Stomach (tissue), 19 donors: ENCODE data around the gene SLC17A5. TPM values are rescaled to one million over a fixed set of nuclear protein-coding genes. Genes with fewer than 3 reads are reported as not detected.

Source experiments
- DNase-seq, 2 donors: peaks; one replicate each; pipeline versions ENCODE4 v3.0.0 to v3.0.0-alpha.2; 2013 to 2019
- H3K27ac ChIP-seq, 5 donors: fragments of 200-600 bp in 4 of 5; sonication (generic) in 4 of 5; one replicate each; pipeline ENCODE4 v1.5.1; 2013 to 2019; ENCODE audit warnings: mild to moderate bottlenecking in 1 of 5, moderate library complexity in 1 of 5
- H3K27me3 ChIP-seq, 3 donors: fragments of 200-600 bp; sonication (generic); one replicate each; pipeline ENCODE4 v1.5.1; 2017 to 2019; ENCODE audit warnings: mixed run types in 1 of 3
- H3K36me3 ChIP-seq, 4 donors: fragments of 200-600 bp; sonication (generic); 1 replicate in 3 of 4; 2 replicates in 1 of 4; pipeline ENCODE4 v1.5.1; 2016 to 2019
- H3K4me1 ChIP-seq, 4 donors: fragments of 200-600 bp; sonication (generic); one replicate each; pipeline ENCODE4 v1.5.1; 2016 to 2019
- H3K4me3 ChIP-seq, 4 donors: fragments of 200-600 bp; sonication (generic) in 3 of 4; one replicate each; pipeline ENCODE4 v1.5.1; 2016 to 2019; ENCODE audit warnings: mild to moderate bottlenecking in 1 of 4
- H3K9me3 ChIP-seq, 4 donors: fragments of 200-600 bp; sonication (generic); one replicate each; pipeline ENCODE4 v1.5.1; 2016 to 2019
- CTCF ChIP-seq, 7 experiments: fragments of 450-650 bp in 4 of 7; fragments of 200-600 bp in 3 of 7; sonication (generic) in 3 of 7; IDR thresholded peaks; one replicate each; pipeline ENCODE4 v1.5.1; 2016 to 2019; ENCODE audit warnings: antibody characterized with exemption in 7 of 7, control low read depth in 2 of 7, mild to moderate bottlenecking in 1 of 7
- EP300 ChIP-seq: sonication (generic); formaldehyde crosslinking; IDR thresholded peaks from one replicate; pipeline ENCODE4 v1.6.1; 2017; ENCODE audit warnings: antibody characterized with exemption
- POLR2A ChIP-seq, 4 donors: fragments of 450-650 bp; IDR thresholded peaks; one replicate each; pipeline ENCODE4 v1.6.1; 2016; ENCODE audit warnings: antibody characterized with exemption in 4 of 4, control low read depth in 2 of 4, mild to moderate bottlenecking in 1 of 4, moderate library complexity in 1 of 4
- POLR2AphosphoS5 ChIP-seq, 3 donors: sonication (generic); formaldehyde crosslinking; IDR thresholded peaks; one replicate each; pipeline ENCODE4 v1.6.1; 2016; ENCODE audit warnings: antibody characterized with exemption in 3 of 3
- WGBS, 5 donors: extraction: QIAGEN DNeasy Blood & Tissue Kit in 3 of 5; methylation state at CpG; one replicate each; pipeline versions ENCODE4 v1.1.5 to v1.1.7; 2013 to 2018; 5-methylcytosine and 5-hydroxymethylcytosine counted together
- intact Hi-C: fragments of 100-400 bp; cut with DNase I; formaldehyde crosslinking; loops from one replicate; pipeline ENCODE4 v1.15.1; 2023; ENCODE audit warnings: low total_unique reads
- long read RNA-seq, 10 donors: transcript quantifications; one replicate each; lab custom pipeline, GENCODE V29; 2026
- polyA plus RNA-seq, 3 donors: library from polyadenylated mRNA; stranded (reverse); fragments of 200-250 nt; gene quantifications; one replicate each; pipeline ENCODE4 v1.2.3, GENCODE V29; 2013
- total RNA-seq, 5 donors: library from RNA; depleted of rRNA; stranded (reverse); fragments of >200 nt; gene quantifications; one replicate each; pipeline versions ENCODE4 v1.1.0 to v1.2.3, GENCODE V29; 2014 to 2016
- donor health status: healthy with polysubstance abuse.
- donor health status: Bipolar disorder and iron deficiency.
- donor health status: healthy.

The SLC17A5 gene
- 10 to 100 TPM in 4 of 5 donors, 1 to 10 TPM in 1; 2.6 to 53.4 (median 14.3) TPM for total RNA-seq
- 1 to 10 TPM; 2.3 to 5.5 (median 3.0) TPM for polyA plus RNA-seq
- long read RNA-seq, donor 1, partial matches to known transcripts, result 0 of 1 reads
- long read RNA-seq, donor 1, other reads (novel, unspliced or antisense), result 0 of 1 reads
- long read RNA-seq, donor 2, transcript SLC17A5-201 (11 exons, 3,455 nt), result major isoform, 5 of 5 reads
- long read RNA-seq, donor 2, partial matches to known transcripts, result 0 of 5 reads
- long read RNA-seq, donor 2, other reads (novel, unspliced or antisense), result 0 of 5 reads
- long read RNA-seq, donor 3, partial matches to known transcripts, result 0 of 2 reads
- long read RNA-seq, donor 3, other reads (novel, unspliced or antisense), result 0 of 2 reads
- long read RNA-seq, donor 4, result 0 reads
- long read RNA-seq, donor 5, transcript SLC17A5-201 (11 exons, 3,455 nt), result major isoform, 7 of 7 reads
- long read RNA-seq, donor 5, partial matches to known transcripts, result 0 of 7 reads
- long read RNA-seq, donor 5, other reads (novel, unspliced or antisense), result 0 of 7 reads
- long read RNA-seq, donor 6, transcript SLC17A5-201 (11 exons, 3,455 nt), result major isoform, 9 of 9 reads
- long read RNA-seq, donor 6, partial matches to known transcripts, result 0 of 9 reads
- long read RNA-seq, donor 6, other reads (novel, unspliced or antisense), result 0 of 9 reads
- long read RNA-seq, donor 7, partial matches to known transcripts, result 0 of 2 reads
- long read RNA-seq, donor 7, other reads (novel, unspliced or antisense), result 0 of 2 reads
- long read RNA-seq, donor 8, partial matches to known transcripts, result 0 of 4 reads
- long read RNA-seq, donor 8, other reads (novel, unspliced or antisense), result 0 of 4 reads
- long read RNA-seq, donor 9, partial matches to known transcripts, result 0 of 3 reads
- long read RNA-seq, donor 9, other reads (novel, unspliced or antisense), result 0 of 3 reads
- long read RNA-seq, donor 10, partial matches to known transcripts, result 0 of 2 reads
- long read RNA-seq, donor 10, other reads (novel, unspliced or antisense), result 0 of 2 reads

- no peak for TF ChIP-seq CTCF (IDR thresholded peaks at IDR 0.05)
- TF ChIP-seq POLR2AphosphoS5 (IDR thresholded peaks at IDR 0.05), result peak; percentile 69 to 92 (median 87)
- peak; percentile 96 to 98 for DNase-seq
- Histone ChIP-seq H3K4me1 (peaks cover 7 to 32% (median 22%) of the 10 kb centered on the region in 4 donors), H3K9me3 (no peaks in the 10 kb centered on the region), H3K36me3 (peaks cover 4 to 14% (median 8%) of the 10 kb centered on the region in 4 donors), H3K4me3 (peak within 1 kb of the TSS; percentile 75 to 100 (median 96)), H3K27me3 (no peaks in the 10 kb centered on the region), H3K27ac (peak within 1 kb of the TSS; percentile 92 to 98 (median 98))
- 0 to 1% (median 0%) methylated on average over 37 to 90 of the region's 90 CpGs for WGBS, 5 donors
- intact Hi-C loops, result no loop called here
These were observed at the start of gene SLC17A5 for GRCh38 chr6:73653571-73654424. Gene SLC17A5, minus strand, starts transcription at chr6:73653992. Its CDS starts 106 bp downstream, at chr6:73653886.

GRCh38 chr6:73703466-73703865 lies 49.7 kb upstream of the SLC17A5 start:
- Histone ChIP-seq H3K4me3 (no peak overlapping the region), H3K27me3 (no peaks in the 10 kb centered on the region), H3K4me1 (peaks cover 0 to 8% (median 0%) of the 10 kb centered on the region in 4 donors), H3K36me3 (no peaks in the 10 kb centered on the region), H3K27ac (no peak overlapping the region), H3K9me3 (no peaks in the 10 kb centered on the region)
- TF ChIP-seq POLR2AphosphoS5 (IDR thresholded peaks at IDR 0.05) (no peak), CTCF (IDR thresholded peaks at IDR 0.05) (no peak), POLR2A (IDR thresholded peaks at IDR 0.05) (no peak), EP300 (no peak)
- WGBS, 5 donors, result 42 to 68% (median 55%) methylated on average over 1 of the region's 1 CpG
- DNase-seq, result no peak
- intact Hi-C loops, result no loop called here

GRCh38 chr6:73702444-73702843 lies 48.7 kb upstream of the SLC17A5 start:
- Histone ChIP-seq H3K36me3 (no peaks in the 10 kb centered on the region), H3K4me3 (no peak overlapping the region), H3K27ac (no peak overlapping the region), H3K9me3 (no peaks in the 10 kb centered on the region), H3K4me1 (peaks cover 0 to 8% (median under 1%) of the 10 kb centered on the region in 4 donors), H3K27me3 (no peaks in the 10 kb centered on the region)
- intact Hi-C loops, result no loop called here
- TF ChIP-seq CTCF (IDR thresholded peaks at IDR 0.05) (no peak), EP300 (no peak), POLR2AphosphoS5 (IDR thresholded peaks at IDR 0.05) (no peak), POLR2A (IDR thresholded peaks at IDR 0.05) (no peak)
- 74 to 93% (median 82%) methylated on average over 2 of the region's 2 CpGs for WGBS, 5 donors
- DNase-seq, result no peak
